Gastroesophageal sphincter (tissue), 3 donors: ENCODE data around the gene STX2.
"Not testable (repeated sequence)": the region's sequence is repeated elsewhere in the genome, so short reads cannot be mapped to it uniquely, and the experiment has no call there.

ENCODE experiments used
- POLR2AphosphoS5 ChIP-seq: sonication (generic); formaldehyde crosslinking; IDR thresholded peaks from one replicate; pipeline ENCODE4 v1.6.1; 2017; ENCODE audit warnings: antibody characterized with exemption
- TF ChIP-seq, protein P1 (sequence below), 4 experiments: fragments of 200-600 bp in 2 of 4; fragments of 450-650 bp in 2 of 4; sonication (generic) in 1 of 4; IDR thresholded peaks; one replicate each; pipeline ENCODE4 v1.5.1; 2017 to 2019; ENCODE audit warnings: antibody characterized with exemption in 4 of 4, mild to moderate bottlenecking in 2 of 4, moderate library complexity in 2 of 4

DNA sequence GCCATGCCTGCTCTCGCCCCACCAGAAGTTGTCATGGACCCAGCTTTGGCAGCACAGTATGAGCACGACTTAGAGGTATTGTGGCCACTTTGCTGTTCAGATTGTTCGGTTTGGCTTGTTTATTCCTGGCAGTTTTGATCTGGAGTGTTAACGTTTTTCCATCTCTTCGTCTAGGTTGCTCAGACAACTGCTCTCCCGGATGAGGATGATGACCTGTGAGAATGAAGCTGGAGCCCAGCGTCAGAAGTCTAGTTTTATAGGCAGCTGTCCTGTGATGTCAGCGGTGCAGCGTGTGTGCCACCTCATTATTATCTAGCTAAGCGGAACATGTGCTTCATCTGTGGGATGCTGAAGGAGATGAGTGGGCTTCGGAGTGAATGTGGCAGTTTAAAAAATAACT lies 36.7 kb upstream of the STX2 start:
- TF ChIP-seq, protein P1, sequence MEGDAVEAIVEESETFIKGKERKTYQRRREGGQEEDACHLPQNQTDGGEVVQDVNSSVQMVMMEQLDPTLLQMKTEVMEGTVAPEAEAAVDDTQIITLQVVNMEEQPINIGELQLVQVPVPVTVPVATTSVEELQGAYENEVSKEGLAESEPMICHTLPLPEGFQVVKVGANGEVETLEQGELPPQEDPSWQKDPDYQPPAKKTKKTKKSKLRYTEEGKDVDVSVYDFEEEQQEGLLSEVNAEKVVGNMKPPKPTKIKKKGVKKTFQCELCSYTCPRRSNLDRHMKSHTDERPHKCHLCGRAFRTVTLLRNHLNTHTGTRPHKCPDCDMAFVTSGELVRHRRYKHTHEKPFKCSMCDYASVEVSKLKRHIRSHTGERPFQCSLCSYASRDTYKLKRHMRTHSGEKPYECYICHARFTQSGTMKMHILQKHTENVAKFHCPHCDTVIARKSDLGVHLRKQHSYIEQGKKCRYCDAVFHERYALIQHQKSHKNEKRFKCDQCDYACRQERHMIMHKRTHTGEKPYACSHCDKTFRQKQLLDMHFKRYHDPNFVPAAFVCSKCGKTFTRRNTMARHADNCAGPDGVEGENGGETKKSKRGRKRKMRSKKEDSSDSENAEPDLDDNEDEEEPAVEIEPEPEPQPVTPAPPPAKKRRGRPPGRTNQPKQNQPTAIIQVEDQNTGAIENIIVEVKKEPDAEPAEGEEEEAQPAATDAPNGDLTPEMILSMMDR (IDR thresholded peaks at IDR 0.05): not testable (repeated sequence)
- not testable (repeated sequence) for TF ChIP-seq POLR2AphosphoS5
